Heart left ventricle (tissue), 16 donors: ENCODE results near the gene ZNF618. TPM values are rescaled to one million over a fixed set of nuclear protein-coding genes. Genes with fewer than 3 reads are reported as not detected.
A peak's percentile ranks its signal among the peaks of the same experiment; 100 is the strongest.

Experiments used
- ATAC-seq, 4 donors: fragments of 200-7000 bp; cut with Tn5 transposase; one replicate each; pipeline ENCODE4 v1.9.1; 2020 to 2022; ENCODE audit warnings: moderate library complexity in 4 of 4, mild to moderate bottlenecking in 3 of 4, moderate number of reproducible peaks in 1 of 4
- DNase-seq, 5 donors: peaks; one replicate each; pipeline ENCODE4 v3.0.0-alpha.2; 2020
- H3K27ac ChIP-seq, 12 donors: fragments of 200-600 bp; sonication (generic) in 4 of 12; one replicate each; pipeline versions ENCODE4 v1.5.0 to v1.8.0; 2016 to 2022; ENCODE audit warnings: mild to moderate bottlenecking in 2 of 12
- H3K27me3 ChIP-seq, 9 donors: fragments of 200-600 bp; sonication (generic) in 2 of 9; one replicate each; pipeline versions ENCODE4 v1.5.1 to v1.8.0; 2016 to 2022; ENCODE audit warnings: mild to moderate bottlenecking in 3 of 9
- H3K36me3 ChIP-seq, 9 donors: fragments of 200-600 bp; sonication (generic) in 2 of 9; one replicate each; pipeline versions ENCODE4 v1.5.0 to v1.8.0; 2018 to 2022; ENCODE audit warnings: mild to moderate bottlenecking in 2 of 9
- H3K4me1 ChIP-seq, 12 donors: fragments of 200-600 bp; sonication (generic) in 4 of 12; one replicate each; pipeline versions ENCODE4 v1.5.0 to v1.8.0; 2016 to 2022; ENCODE audit warnings: mild to moderate bottlenecking in 3 of 12
- H3K4me3 ChIP-seq, 12 donors: fragments of 200-600 bp; sonication (generic) in 4 of 12; one replicate each; pipeline versions ENCODE4 v1.5.0 to v1.8.0; 2017 to 2022; ENCODE audit warnings: mild to moderate bottlenecking in 9 of 12, moderate library complexity in 4 of 12
- H3K9me3 ChIP-seq, 12 donors: fragments of 200-600 bp; sonication (generic) in 4 of 12; one replicate each; pipeline versions ENCODE4 v1.5.0 to v1.8.0; 2016 to 2022; ENCODE audit warnings: mild to moderate bottlenecking in 1 of 12
- POLR2A ChIP-seq, 2 donors: fragments of 450-650 bp; IDR thresholded peaks; one replicate each; pipeline ENCODE4 v1.6.1; 2017; ENCODE audit warnings: antibody characterized with exemption in 2 of 2, mild to moderate bottlenecking in 2 of 2, moderate library complexity in 2 of 2
- WGBS, 4 donors: extraction: QIAGEN DNeasy Blood & Tissue Kit in 2 of 4; methylation state at CpG; one replicate each; pipeline versions ENCODE4 v1.1.5 to v1.1.7; 2013 to 2018; 5-methylcytosine and 5-hydroxymethylcytosine counted together
- intact Hi-C, 10 donors: fragments of 100-400 bp; cut with DNase I; formaldehyde crosslinking; loops; one replicate each; pipeline versions ENCODE4 v1.11.1 to v1.14.2; 2022
- polyA plus RNA-seq, 2 donors: library from polyadenylated mRNA; stranded (reverse); fragments of 200-250 nt; gene quantifications; one replicate each; pipeline ENCODE4 v1.2.3, GENCODE V29; 2013
- total RNA-seq, 9 donors: library from RNA; depleted of rRNA in 2 of 9; stranded (reverse); fragments of >200 nt in 2 of 9; fragmentation: NEBNext Ultra II Directional in 3 of 9; extraction: Animal tissue kit (Norgen Biotek cat#: 25700) in 3 of 9; gene quantifications; one replicate each; pipeline versions ENCODE4 v1.1.0 to v1.2.4, GENCODE V29; 2016 to 2023
- TF ChIP-seq, protein P1 (sequence below), 12 donors: fragments of 200-600 bp; sonication (generic) in 4 of 12; IDR thresholded peaks; one replicate each; pipeline versions ENCODE4 v1.5.0 to v1.8.0; 2018 to 2022; ENCODE audit warnings: antibody characterized with exemption in 12 of 12, mild to moderate bottlenecking in 5 of 12
- donor health status: ischemic (EF 13 %, LVEDD 7.1; RV severe dilation, severe dysfunction).
- donor health status: healthy with polysubstance abuse.
- donor health status: DM: no; HTN: yes; CAD: no.
- donor health status: DM: no; HTN: no; CAD: no.
- donor health status: ischemic (EF 25% LVEDD 6.9; RV normal size, moderate dysfunction).
- donor health status: ischemic (EF 25% LVEDD 5.7; RV mildly dilated, moderate dysfunction).
- donor health status: healthy.
- donor health status: DM: yes; HTN: yes; CAD: no.
- donor health status: ischemic (EF 35%, LVEDD 5.7; RV mildly dilated, moderate dysfunction).
- donor health status: nonischemic (EF 11% LVEDD 7.7; RV severe dilation, severe dysfunction).
- donor health status: DM: yes; HTN: yes; CAD: no.
- donor health status: PGD.
- donor health status: ischemic (EF 29% LVEDD 5.4; RV normal size, mild dysfunction).
- donor health status: nonischemic (EF 23%, LVEDD 6.1; RV moderate dilation, normal function).

ZNF618 gene
- total and polyA plus RNA-seq, 11 donors, result 0.81 to 4.2 (median 1.7) TPM

DNA sequence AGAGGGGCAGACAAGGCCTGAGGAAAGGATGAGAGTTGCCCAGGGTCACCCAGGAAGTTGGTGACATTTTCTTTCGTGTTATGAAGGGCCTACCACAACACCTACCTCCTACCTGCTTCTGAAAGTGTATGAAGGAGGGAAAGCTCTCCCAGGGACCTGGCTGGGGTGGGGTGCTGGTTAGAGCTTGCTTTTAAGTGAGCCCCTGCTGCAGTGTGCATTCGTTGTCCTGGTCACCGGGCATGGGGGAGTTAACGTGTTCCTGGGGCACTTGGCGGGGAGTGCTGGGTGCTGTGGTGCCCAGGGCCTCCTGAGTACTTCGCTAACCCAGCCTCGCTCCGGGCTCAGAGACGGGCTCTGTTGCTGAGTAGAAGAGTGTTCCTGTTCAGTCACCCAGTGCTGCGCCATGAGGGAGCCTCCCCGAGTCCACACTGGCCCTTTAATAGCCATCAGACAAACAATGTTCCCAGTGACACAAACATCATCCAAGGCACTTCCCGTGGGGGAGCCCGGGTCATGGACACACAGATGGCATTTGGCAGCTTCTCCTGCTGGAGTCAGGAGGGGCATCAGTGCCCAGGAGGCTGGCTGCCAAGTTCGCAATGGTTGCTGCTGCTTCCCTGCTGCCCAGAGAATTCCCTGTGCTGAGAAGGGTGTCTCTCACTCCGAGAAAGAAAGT, 116.3 kb downstream of the ZNF618 start:
- ATAC-seq (peak; percentile 57 to 86 (median 71)), DNase-seq (peak; percentile 77 to 89 (median 80))
- TF ChIP-seq, protein P1, sequence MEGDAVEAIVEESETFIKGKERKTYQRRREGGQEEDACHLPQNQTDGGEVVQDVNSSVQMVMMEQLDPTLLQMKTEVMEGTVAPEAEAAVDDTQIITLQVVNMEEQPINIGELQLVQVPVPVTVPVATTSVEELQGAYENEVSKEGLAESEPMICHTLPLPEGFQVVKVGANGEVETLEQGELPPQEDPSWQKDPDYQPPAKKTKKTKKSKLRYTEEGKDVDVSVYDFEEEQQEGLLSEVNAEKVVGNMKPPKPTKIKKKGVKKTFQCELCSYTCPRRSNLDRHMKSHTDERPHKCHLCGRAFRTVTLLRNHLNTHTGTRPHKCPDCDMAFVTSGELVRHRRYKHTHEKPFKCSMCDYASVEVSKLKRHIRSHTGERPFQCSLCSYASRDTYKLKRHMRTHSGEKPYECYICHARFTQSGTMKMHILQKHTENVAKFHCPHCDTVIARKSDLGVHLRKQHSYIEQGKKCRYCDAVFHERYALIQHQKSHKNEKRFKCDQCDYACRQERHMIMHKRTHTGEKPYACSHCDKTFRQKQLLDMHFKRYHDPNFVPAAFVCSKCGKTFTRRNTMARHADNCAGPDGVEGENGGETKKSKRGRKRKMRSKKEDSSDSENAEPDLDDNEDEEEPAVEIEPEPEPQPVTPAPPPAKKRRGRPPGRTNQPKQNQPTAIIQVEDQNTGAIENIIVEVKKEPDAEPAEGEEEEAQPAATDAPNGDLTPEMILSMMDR (IDR thresholded peaks at IDR 0.05), result no peak
- TF ChIP-seq POLR2A (IDR thresholded peaks at IDR 0.05), result no peak
- WGBS, 4 donors, result 44 to 57% (median 50%) methylated on average over 15 of the region's 15 CpGs
- Histone ChIP-seq H3K36me3 (peaks cover 0 to 22% (median 0%) of the 10 kb centered on the region in 9 donors), H3K4me1 (peaks cover 8 to 53% (median 40%) of the 10 kb centered on the region in 12 donors), H3K27me3 (no peaks in the 10 kb centered on the region), H3K9me3 (no peaks in the 10 kb centered on the region), H3K27ac (peak overlapping the region in 1 of 12 donors; percentile 8), H3K4me3 (peak overlapping the region in 3 of 12 donors; percentile 2 to 13 (median 7))
- intact Hi-C loops, result loop anchor here in 1 of 10 donors (10.0 kb wide), 1 partner anchor 118 kb away; the partner anchor contains the start of gene ZNF618

DNA sequence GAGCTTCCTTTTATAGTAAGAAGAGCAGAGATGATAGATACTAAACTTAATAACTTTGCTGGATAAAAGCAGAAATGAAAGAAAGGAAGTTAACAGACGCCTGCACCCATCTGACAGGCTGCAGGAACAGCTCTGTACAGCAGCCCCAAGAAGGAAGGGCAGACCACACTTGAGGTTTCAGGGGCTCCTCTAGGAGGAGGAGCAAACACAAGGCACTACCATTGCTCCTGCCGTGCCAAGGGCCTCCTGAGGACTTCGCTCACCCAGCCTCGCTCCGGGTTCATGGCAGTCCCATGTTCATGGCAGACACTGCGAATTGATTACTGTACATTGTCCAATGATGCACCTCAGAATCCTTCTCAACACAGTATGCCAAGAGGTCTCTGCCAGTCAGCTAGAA, 116.9 kb downstream of the ZNF618 start:
- peaks cover 8 to 56% (median 40%) of the 10 kb centered on the region in 12 donors for H3K4me1 ChIP-seq
- H3K4me3 ChIP-seq, result peak overlapping the region in 3 of 12 donors; percentile 2 to 13 (median 7)
- intact Hi-C loops, result loop anchor here in 1 of 10 donors (10.0 kb wide), 1 partner anchor 118 kb away; the partner anchor contains the start of gene ZNF618
- TF ChIP-seq POLR2A (IDR thresholded peaks at IDR 0.05), result no peak
- TF ChIP-seq, protein P1 (IDR thresholded peaks at IDR 0.05), result no peak
- no peaks in the 10 kb centered on the region for H3K9me3 ChIP-seq
- WGBS, 4 donors, result 70 to 80% (median 79%) methylated on average over 6 of the region's 6 CpGs
- H3K27ac ChIP-seq, result peak overlapping the region in 1 of 12 donors; percentile 8
- no peak for DNase-seq
- no peaks in the 10 kb centered on the region for H3K27me3 ChIP-seq
- peaks cover 0 to 22% (median 0%) of the 10 kb centered on the region in 9 donors for H3K36me3 ChIP-seq
- no peak for ATAC-seq

DNA sequence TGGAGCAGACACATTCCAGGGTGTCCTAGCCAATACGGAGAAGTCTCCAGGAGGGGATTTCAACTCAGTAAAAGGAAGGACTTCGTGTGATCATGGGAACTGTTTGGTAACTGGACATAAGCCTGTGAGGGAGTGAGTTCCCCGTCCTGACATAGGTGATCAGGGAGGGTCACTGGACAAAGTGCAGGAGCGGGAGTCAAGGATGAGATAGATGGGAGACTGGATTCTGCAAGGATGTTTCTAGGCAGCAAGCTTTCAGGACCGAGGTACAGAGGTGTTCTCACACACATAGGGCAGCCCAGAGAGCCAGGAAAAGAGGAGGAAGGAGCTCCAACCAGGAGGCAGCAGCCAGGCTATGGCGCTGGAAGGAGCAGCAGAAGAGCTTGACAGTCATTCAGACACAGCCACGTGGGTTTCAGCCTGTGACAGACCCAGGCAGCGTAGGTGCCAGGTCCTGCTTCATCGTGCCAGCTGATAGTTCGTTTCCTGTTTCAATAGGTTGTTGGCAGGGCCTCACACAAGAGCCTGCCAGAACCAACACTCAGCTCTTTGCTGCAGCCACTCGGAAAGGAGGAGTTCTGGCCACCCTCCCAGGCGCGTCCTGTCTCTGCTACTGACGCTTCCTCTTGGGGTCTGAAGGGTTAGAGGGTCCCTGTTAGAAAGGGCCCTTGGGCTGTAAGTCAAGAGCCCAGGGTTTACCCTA, 117.9 kb downstream of the ZNF618 start:
- Histone ChIP-seq H3K4me3 (no peak overlapping the region), H3K27ac (peak overlapping the region in 2 of 12 donors; percentile 34 to 56), H3K36me3 (peaks cover 0 to 12% (median 0%) of the 10 kb centered on the region in 9 donors), H3K4me1 (peaks cover 8 to 61% (median 38%) of the 10 kb centered on the region in 12 donors), H3K27me3 (no peaks in the 10 kb centered on the region), H3K9me3 (no peaks in the 10 kb centered on the region)
- 14 to 30% (median 17%) methylated on average over 10 to 14 of the region's 14 CpGs for WGBS, 4 donors
- ATAC-seq, result peak; percentile 89 to 92 (median 90)
- intact Hi-C loops, result loop anchor here in 1 of 10 donors (10.0 kb wide), 1 partner anchor 119 kb away; the partner anchor contains the start of gene ZNF618
- TF ChIP-seq POLR2A (IDR thresholded peaks at IDR 0.05), result no peak
- TF ChIP-seq, protein P1 (IDR thresholded peaks at IDR 0.05), result no peak
- DNase-seq, result peak; percentile 86 to 93 (median 86)

DNA sequence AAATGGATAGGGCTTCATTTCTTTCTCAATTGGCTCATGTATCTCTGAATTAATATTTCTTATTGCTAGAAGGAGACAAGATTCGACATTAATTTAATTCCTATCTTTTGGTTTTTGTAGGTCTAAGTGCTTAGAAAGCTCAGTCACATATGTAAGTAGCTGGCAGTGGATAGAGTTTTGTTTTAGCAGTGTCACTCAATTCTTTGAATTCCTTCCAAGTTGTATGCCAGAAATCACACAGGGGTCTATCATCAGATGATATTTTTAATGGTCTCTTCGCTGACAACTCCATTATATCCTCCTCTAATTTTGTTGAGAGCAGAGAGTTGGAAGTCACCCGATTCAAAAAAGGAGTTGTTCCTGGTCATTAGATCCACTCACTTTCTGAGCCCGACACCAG, 119.3 kb downstream of the ZNF618 start:
- WGBS, 4 donors, result 35 to 61% (median 55%) methylated on average over 4 of the region's 4 CpGs
- Histone ChIP-seq H3K4me3 (no peak overlapping the region), H3K27me3 (no peaks in the 10 kb centered on the region), H3K27ac (no peak overlapping the region), H3K9me3 (no peaks in the 10 kb centered on the region), H3K4me1 (peaks cover 8 to 49% (median 38%) of the 10 kb centered on the region in 12 donors), H3K36me3 (peaks cover 0 to 6% (median 0%) of the 10 kb centered on the region in 9 donors)
- TF ChIP-seq, protein P1 (IDR thresholded peaks at IDR 0.05), result no peak
- no peak for TF ChIP-seq POLR2A (IDR thresholded peaks at IDR 0.05)
- intact Hi-C loops, result loop anchor here in 1 of 10 donors (10.0 kb wide), 1 partner anchor 121 kb away; the partner anchor contains the start of gene ZNF618
- DNase-seq, result no peak
- no peak for ATAC-seq
